H1 (cell line): Measurements from ENCODE around the gene RPL36AL. TPM values are rescaled to one million over a fixed set of nuclear protein-coding genes. Genes with fewer than 3 reads are reported as not detected.

Source experiments
- CTCF ChIA-PET: fragments of 300-600 bp; sonication (Branson Sonifier 250); formaldehyde crosslinking; loops from one replicate; lab custom pipeline; 2021; ENCODE audit not compliant: partially characterized antibody; lab: Charles Lee
- POLR2A ChIA-PET: fragments of 300-600 bp; sonication (Branson Sonifier 250); formaldehyde crosslinking; loops from one replicate; lab custom pipeline; 2021; ENCODE audit warnings: inconsistent platforms; ENCODE audit not compliant: partially characterized antibody; lab: Charles Lee
- DNase-seq, 2 experiments: peaks; one replicate each; pipeline versions ENCODE4 v3.0.0 to v3.0.0-alpha.2; 2010 to 2022; ENCODE audit warnings: low spot score in 2 of 2, low read depth in 1 of 2, mixed read lengths in 1 of 2
- FAIRE-seq: peaks from 2 replicates; lab custom pipeline; 2011; peaks lifted over from hg19 to GRCh38; lab: Jason Lieb, UNC
- H2AFZ ChIP-seq: 2 replicates; pipeline ENCODE4 v1.8.1; 2012; ENCODE audit warnings: low read length, inconsistent platforms
- H2AK5ac ChIP-seq: 2 replicates; pipeline ENCODE4 v1.6.1; 2013; ENCODE audit warnings: low read depth, low read length
- H2BK120ac ChIP-seq: replicated peaks from 2 replicates; pipeline ENCODE3; 2013; ENCODE audit warnings: low read depth, low read length, inconsistent platforms
- H2BK12ac ChIP-seq: 2 replicates; pipeline ENCODE4 v1.6.1; 2013; ENCODE audit warnings: low read depth, low read length
- H2BK15ac ChIP-seq: 2 replicates; pipeline ENCODE4 v1.6.1; 2013; ENCODE audit warnings: low read length
- H2BK20ac ChIP-seq: 2 replicates; pipeline ENCODE4 v1.6.1; 2013; ENCODE audit warnings: low read length
- H2BK5ac ChIP-seq: 2 replicates; pipeline ENCODE4 v1.6.1; 2013; ENCODE audit warnings: low read depth, low read length
- H3K14ac ChIP-seq: 2 replicates; pipeline ENCODE4 v1.6.1; 2013; ENCODE audit warnings: inconsistent platforms; ENCODE audit not compliant: insufficient read length
- H3K18ac ChIP-seq: 2 replicates; pipeline ENCODE4 v1.6.1; 2013; ENCODE audit warnings: low read length; ENCODE audit errors: extremely low read depth
- H3K23ac ChIP-seq: 2 replicates; pipeline ENCODE4 v1.6.1; 2013; ENCODE audit warnings: inconsistent platforms; ENCODE audit not compliant: insufficient read length
- H3K23me2 ChIP-seq: 2 replicates; pipeline ENCODE4 v1.6.1; 2013; ENCODE audit warnings: low read depth, low read length
- H3K27ac ChIP-seq: 2 replicates; pipeline ENCODE4 v1.6.1; 2011; ENCODE audit warnings: low read depth, low read length, inconsistent platforms
- H3K27me3 ChIP-seq, 4 experiments: replicated peaks in 1 of 4; 1 replicate in 1 of 4; 2 replicates in 3 of 4; pipeline versions ENCODE4 v1.6.1 to v1.8.1; 2011 to 2013; ENCODE audit warnings: low read length in 3 of 4, mild to moderate bottlenecking in 3 of 4, inconsistent platforms in 2 of 4, mixed read lengths in 2 of 4, moderate library complexity in 1 of 4; ENCODE audit not compliant: control insufficient read depth in 3 of 4, insufficient read depth in 3 of 4; ENCODE audit errors: extremely low read depth in 1 of 4
- H3K36me3 ChIP-seq, 4 experiments: 2 replicates each; pipeline versions ENCODE4 v1.6.1 to v1.8.1; 2011 to 2013; ENCODE audit warnings: mild to moderate bottlenecking in 4 of 4, low read length in 3 of 4, moderate library complexity in 2 of 4, control low read depth in 1 of 4, inconsistent platforms in 1 of 4; ENCODE audit not compliant: insufficient read depth in 4 of 4, control insufficient read depth in 2 of 4
- H3K4ac ChIP-seq: replicated peaks from 2 replicates; pipeline ENCODE3; 2013; ENCODE audit warnings: low read length, low read depth, mixed read lengths, inconsistent platforms; ENCODE audit not compliant: insufficient read length
- H3K4me1 ChIP-seq, 4 experiments: replicated peaks in 1 of 4; 1 replicate in 1 of 4; 2 replicates in 3 of 4; pipeline versions ENCODE4 v1.6.1 to v1.8.1; 2011 to 2013; ENCODE audit warnings: low read length in 3 of 4, inconsistent platforms in 2 of 4, mixed read lengths in 1 of 4; ENCODE audit not compliant: insufficient read depth in 4 of 4, control insufficient read depth in 3 of 4
- H3K4me2 ChIP-seq, 2 experiments: 2 replicates each; pipeline versions ENCODE4 v1.6.1 to v1.8.1; 2011 to 2013; ENCODE audit warnings: low read depth in 2 of 2, low read length in 2 of 2, control low read depth in 1 of 2, inconsistent platforms in 1 of 2, mild to moderate bottlenecking in 1 of 2; ENCODE audit not compliant: insufficient read depth in 1 of 2
- H3K4me3 ChIP-seq, 4 experiments: fragments of 200-600, 300-600 bp in 1 of 4; sonication (generic), shearing (Covaris generic), sonication (Bioruptor Twin) in 1 of 4; 2 replicates each; pipeline versions ENCODE4 v1.5.1 to v1.8.1; 2011 to 2016; ENCODE audit warnings: low read length in 4 of 4, low read depth in 3 of 4, control low read depth in 2 of 4, inconsistent platforms in 2 of 4, mild to moderate bottlenecking in 2 of 4, mixed read lengths in 1 of 4, moderate library complexity in 1 of 4; ENCODE audit not compliant: insufficient read depth in 2 of 4; ENCODE audit errors: extremely low read depth in 1 of 4
- H3K56ac ChIP-seq: replicated peaks from 2 replicates; pipeline ENCODE3; 2013; ENCODE audit warnings: low read depth, mild to moderate bottlenecking, mixed read lengths, low read length, inconsistent platforms; ENCODE audit not compliant: insufficient read length
- H3K79me1 ChIP-seq: 2 replicates; pipeline ENCODE4 v1.6.1; 2013; ENCODE audit warnings: low read depth, low read length, control low read depth
- H3K79me2 ChIP-seq, 2 experiments: 2 replicates each; pipeline versions ENCODE4 v1.6.1 to v1.8.1; 2012 to 2013; ENCODE audit warnings: low read length in 2 of 2, mild to moderate bottlenecking in 2 of 2, inconsistent platforms in 1 of 2; ENCODE audit not compliant: insufficient read depth in 2 of 2, control insufficient read depth in 1 of 2
- H3K9ac ChIP-seq, 4 experiments: replicated peaks in 1 of 4; 1 replicate in 1 of 4; 2 replicates in 3 of 4; pipeline versions ENCODE4 v1.6.1 to v1.8.1; 2011 to 2013; ENCODE audit warnings: low read depth in 3 of 4, low read length in 3 of 4, control low read depth in 2 of 4, mild to moderate bottlenecking in 2 of 4, moderate library complexity in 2 of 4, inconsistent platforms in 1 of 4; ENCODE audit errors: extremely low read depth in 1 of 4
- H3K9me3 ChIP-seq, 2 experiments: 2 replicates each; pipeline versions ENCODE4 v1.6.1 to v1.8.1; 2012 to 2013; ENCODE audit warnings: mild to moderate bottlenecking in 2 of 2, moderate library complexity in 2 of 2, control low read depth in 1 of 2, inconsistent platforms in 1 of 2, low read depth in 1 of 2, low read length in 1 of 2, mixed read lengths in 1 of 2; ENCODE audit not compliant: insufficient read depth in 2 of 2
- H4K20me1 ChIP-seq, 2 experiments: replicated peaks in 1 of 2; 2 replicates each; pipeline versions ENCODE3 to v1.8.1; 2011 to 2013; ENCODE audit warnings: inconsistent platforms in 2 of 2, low read length in 2 of 2, mild to moderate bottlenecking in 1 of 2; ENCODE audit not compliant: insufficient read depth in 2 of 2, control insufficient read depth in 1 of 2
- H4K5ac ChIP-seq: 2 replicates; pipeline ENCODE4 v1.6.1; 2013; ENCODE audit warnings: low read length, low read depth, mixed read lengths, inconsistent platforms; ENCODE audit not compliant: insufficient read length
- H4K8ac ChIP-seq: 2 replicates; pipeline ENCODE4 v1.8.0; 2013; ENCODE audit warnings: mild to moderate bottlenecking, moderate library complexity, low read length, inconsistent platforms; ENCODE audit not compliant: insufficient read depth; ENCODE audit errors: extremely low read depth
- H4K91ac ChIP-seq: replicated peaks from 2 replicates; pipeline ENCODE3; 2013; ENCODE audit warnings: low read length, mixed read lengths, inconsistent platforms; ENCODE audit not compliant: insufficient read length
- CTBP2 ChIP-seq: IDR thresholded peaks from 2 replicates; pipeline ENCODE4 v1.7.0; 2011; ENCODE audit warnings: borderline replicate concordance, mild to moderate bottlenecking, moderate library complexity, mixed read lengths, low read length; ENCODE audit not compliant: insufficient read depth, insufficient read length
- GABPA ChIP-seq: IDR thresholded peaks from 2 replicates; pipeline ENCODE4 v1.6.1; 2011; ENCODE audit warnings: mild to moderate bottlenecking, low read length, moderate library complexity, borderline replicate concordance; ENCODE audit not compliant: insufficient read depth
- KDM1A ChIP-seq: fragments of 200-600, 300-600 bp; sonication (generic); IDR thresholded peaks from 2 replicates; pipeline ENCODE4 v1.7.1; 2016; ENCODE audit warnings: mild to moderate bottlenecking, low read length, borderline replicate concordance
- MAFK ChIP-seq: IDR thresholded peaks from 2 replicates; pipeline ENCODE4 v1.6.1; 2012; ENCODE audit warnings: low read depth, mild to moderate bottlenecking, improper control_type of control experiment, low read length
- NRF1 ChIP-seq: IDR thresholded peaks from 2 replicates; pipeline ENCODE4 v1.6.1; 2011; ENCODE audit warnings: mild to moderate bottlenecking, low read depth, low read length, improper control_type of control experiment
- PHF8 ChIP-seq: fragments of 200-600 bp; sonication (generic); conservative IDR thresholded peaks from 2 replicates; pipeline ENCODE4 v1.7.1; 2012; ENCODE audit warnings: low read depth, mild to moderate bottlenecking, inconsistent platforms, low read length, moderate library complexity
- POLR2A ChIP-seq, 2 experiments: IDR thresholded peaks; 1 replicate in 1 of 2; 2 replicates in 1 of 2; pipeline ENCODE4 v1.6.1; 2011; ENCODE audit warnings: low read depth in 2 of 2, low read length in 2 of 2, mild to moderate bottlenecking in 2 of 2; ENCODE audit errors: control extremely low read depth in 1 of 2
- WGBS, 2 experiments: shearing (Covaris generic) in 1 of 2; methylation state at CpG; one replicate each; pipeline versions ENCODE4 v1.1.6 to v1.1.7; 2013 to 2015; ENCODE audit warnings: low lambda C conversion rate in 2 of 2, mixed read lengths in 2 of 2, inconsistent platforms in 1 of 2, low coverage in 1 of 2, missing lambda C conversion rate in 1 of 2; ENCODE audit not compliant: insufficient replicate concordance in 2 of 2, insufficient coverage in 1 of 2, insufficient read length in 1 of 2; ENCODE audit errors: extremely low coverage in 1 of 2, missing lambda C conversion rate in 1 of 2; 5-methylcytosine and 5-hydroxymethylcytosine counted together
- polyA plus RNA-seq, 7 experiments: library from polyadenylated mRNA; depleted of rRNA in 3 of 7; stranded (reverse) in 5 of 7; unstranded in 2 of 7; fragments of >200 nt in 5 of 7; fragments of 200-250 nt in 2 of 7; gene quantifications; 1 replicate in 5 of 7; 2 replicates in 1 of 7; 4 replicates in 1 of 7; pipeline versions ENCODE4 v1.2.1 to v1.2.3, GENCODE V29; 2011 to 2013; ENCODE audit warnings: missing spikeins in 2 of 7, mixed read lengths in 2 of 7
- total RNA-seq: library from RNA; stranded (reverse); fragmentation: NEBNext Ultra II Directional; extraction: Animal tissue kit (Norgen Biotek cat#: 25700); gene quantifications from 2 replicates; pipeline ENCODE4 v1.2.1, GENCODE V29; 2021

The RPL36AL gene
- total and polyA plus RNA-seq, 2 of the 8 experiments (the other 6 are each of a cell fraction or from before 2014, with no cell fraction given): 138 to 230 TPM

DNA sequence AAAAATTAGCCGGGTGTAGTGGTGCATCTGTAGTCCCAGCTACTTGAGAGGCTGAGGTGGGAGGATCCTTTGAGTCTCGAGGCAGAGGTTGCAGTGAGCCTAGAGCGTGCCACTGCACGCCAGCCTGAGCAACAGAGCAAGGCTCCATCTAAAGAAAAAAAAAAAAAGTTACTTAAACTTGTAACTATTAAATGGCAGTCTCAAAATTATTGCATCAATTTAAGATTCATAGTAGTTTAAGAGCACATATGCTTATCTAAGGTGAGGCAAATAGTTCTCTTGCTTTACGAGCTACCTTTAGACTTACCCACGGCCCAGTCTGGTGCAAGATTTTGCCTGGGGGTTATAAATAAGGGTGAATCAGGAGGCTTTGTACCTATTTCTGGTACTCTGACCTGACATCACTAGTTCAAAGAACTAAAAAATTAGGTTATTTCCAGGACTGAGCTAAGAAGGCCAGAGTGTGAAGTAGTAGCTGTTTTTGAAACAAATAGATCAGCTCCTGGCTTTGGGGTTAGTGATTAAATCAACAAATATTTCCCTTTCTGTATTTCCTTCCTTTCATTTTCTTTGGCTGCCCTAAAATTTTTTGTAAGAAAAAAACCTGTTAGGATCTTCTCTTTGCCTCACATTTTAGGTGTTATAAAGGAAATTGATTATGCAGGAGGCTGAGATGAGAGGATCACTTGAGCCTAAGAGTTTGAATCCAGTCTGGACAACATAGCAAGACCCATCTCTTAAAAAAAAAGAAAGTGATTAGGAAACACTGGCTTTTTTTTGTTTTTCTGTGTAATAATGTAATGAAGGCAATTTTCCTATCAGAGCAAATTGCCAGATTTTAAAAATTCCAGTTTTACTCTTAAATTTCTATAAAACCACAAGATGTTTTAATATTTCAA, 3.8 kb upstream of the RPL36AL start:
- Histone ChIP-seq H3K9ac (no peak overlapping the region), H3K23ac (no peak overlapping the region), H2BK20ac (no peak overlapping the region), H3K27ac (no peak overlapping the region), H3K9me3 (no peaks in the 10 kb centered on the region), H4K91ac (no peak overlapping the region), H3K36me3 (peaks cover 0 to 41% (median 10%) of the 10 kb centered on the region in 4 experiments; a peak in 5 of 8 replicates), H2AK5ac (no peak overlapping the region), H4K8ac (no peak overlapping the region), H2BK12ac (no peak overlapping the region), H2BK15ac (no peak overlapping the region), H3K23me2 (peaks cover 10% of the 10 kb centered on the region), H2BK5ac (no peak overlapping the region), H3K4ac (no peak overlapping the region)
- ChIA-PET CTCF (interaction anchor here (2.0 kb wide), 1 partner anchor 10 kb away, joined by 6 read pairs; no protein-coding TSS in a partner anchor), POLR2A (interaction anchor here (0.6 to 2.5 kb wide), 12 partner anchors 8 to 491 kb away, joined by 3 to 12 read pairs (median 5); partner anchors contain the start of genes DNAAF2, LRR1 and RPS29)
- TF ChIP-seq MAFK (no peak), CTBP2 (no peak), KDM1A (peak; percentile 67), NRF1 (no peak), POLR2A (IDR thresholded peaks at IDR 0.05; ENCODE audit: control extremely low read depth in 1 of 2, low read depth in 2 of 2, low read length in 2 of 2) (no peak), GABPA (no peak), PHF8 (no peak)
- TF ChIP-seq, all 59 proteins: peak for 1
- WGBS, 2 experiments: 92% methylated on average over 6 of the region's 6 CpGs; no CpG with 5 or more reads in 1 of the 2 experiments
- Histone ChIP-seq H3K79me2 (peaks cover 5 to 53% of the 10 kb centered on the region in 2 experiments), H3K4me1 (peaks cover 1 to 9% (median 3%) of the 10 kb centered on the region in 4 experiments; a peak in 3 of 7 replicates), H2BK120ac (no peak overlapping the region), H2AFZ (no peak overlapping the region), H3K27me3 (no peaks in the 10 kb centered on the region), H3K56ac (no peak overlapping the region), H4K20me1 (peaks cover 0 to 4% of the 10 kb centered on the region in 2 experiments), H4K5ac (no peak overlapping the region), H3K4me3 (no peak overlapping the region), H3K18ac (no peak overlapping the region), H3K79me1 (no peaks in the 10 kb centered on the region), H3K14ac (no peak overlapping the region), H3K4me2 (no peak overlapping the region)
- DNase-seq (no peak), FAIRE-seq (no peak)
